GM12878 (cell line): ENCODE measurements around the gene RESP18.

Experiments
- ASH2L ChIP-seq: fragments of 300-600, 200-600 bp; sonication (generic); IDR thresholded peaks from 2 replicates; pipeline ENCODE4 v1.6.1; 2017; ENCODE audit warnings: low read depth, mild to moderate bottlenecking, borderline replicate concordance
- CEBPB ChIP-seq, 2 experiments: fragments of 150-350 bp in 1 of 2; IDR thresholded peaks; 2 replicates each; pipeline ENCODE4 v1.6.1; 2012 to 2014; ENCODE audit warnings: low read depth in 2 of 2, low read length in 2 of 2, borderline replicate concordance in 1 of 2, inconsistent platforms in 1 of 2
- CHD2 ChIP-seq: IDR thresholded peaks from 2 replicates; pipeline ENCODE4 v1.6.1; 2011; ENCODE audit warnings: low read depth, low read length, improper control_type of control experiment, borderline replicate concordance
- FOS ChIP-seq: IDR thresholded peaks from 3 replicates; pipeline ENCODE4 v1.6.1; 2011; ENCODE audit warnings: borderline replicate concordance; ENCODE audit not compliant: insufficient read length; ENCODE audit errors: extremely low read depth
- POLR2A ChIP-seq: IDR thresholded peaks from 2 replicates; pipeline ENCODE4 v1.6.1; 2011; ENCODE audit warnings: low read depth, mild to moderate bottlenecking, low read length
- POLR2AphosphoS5 ChIP-seq: IDR thresholded peaks from 2 replicates; pipeline ENCODE4 v1.6.1; 2011; ENCODE audit warnings: mild to moderate bottlenecking, low read length, inconsistent platforms
- RELA ChIP-seq: fragments of 450-650 bp; IDR thresholded peaks from 2 replicates; pipeline ENCODE4 v1.8.0; 2014; ENCODE audit warnings: borderline replicate concordance; ENCODE audit not compliant: partially characterized antibody
- RFX5 ChIP-seq: IDR thresholded peaks from 2 replicates; pipeline ENCODE4 v1.6.1; 2011; ENCODE audit warnings: low read depth, low read length, improper control_type of control experiment
- SIN3A ChIP-seq: IDR thresholded peaks from 2 replicates; pipeline ENCODE4 v1.6.1; 2012; ENCODE audit warnings: low read depth, low read length, improper control_type of control experiment
- TARDBP ChIP-seq: IDR thresholded peaks from 2 replicates; pipeline ENCODE4 v1.6.1; 2016; ENCODE audit warnings: borderline replicate concordance
- TF ChIP-seq, protein P1 (sequence below), 3 experiments: IDR thresholded peaks in 2 of 3; conservative IDR thresholded peaks in 1 of 3; 2 replicates each; pipeline ENCODE4 v1.5.1; 2011; ENCODE audit warnings: low read depth in 3 of 3, low read length in 3 of 3, mild to moderate bottlenecking in 3 of 3, control low read depth in 2 of 3, moderate library complexity in 2 of 3, inconsistent platforms in 1 of 3, mixed read lengths in 1 of 3; ENCODE audit not compliant: control insufficient read depth in 2 of 3, insufficient read depth in 1 of 3; ENCODE audit errors: extremely low read depth in 1 of 3

DNA sequence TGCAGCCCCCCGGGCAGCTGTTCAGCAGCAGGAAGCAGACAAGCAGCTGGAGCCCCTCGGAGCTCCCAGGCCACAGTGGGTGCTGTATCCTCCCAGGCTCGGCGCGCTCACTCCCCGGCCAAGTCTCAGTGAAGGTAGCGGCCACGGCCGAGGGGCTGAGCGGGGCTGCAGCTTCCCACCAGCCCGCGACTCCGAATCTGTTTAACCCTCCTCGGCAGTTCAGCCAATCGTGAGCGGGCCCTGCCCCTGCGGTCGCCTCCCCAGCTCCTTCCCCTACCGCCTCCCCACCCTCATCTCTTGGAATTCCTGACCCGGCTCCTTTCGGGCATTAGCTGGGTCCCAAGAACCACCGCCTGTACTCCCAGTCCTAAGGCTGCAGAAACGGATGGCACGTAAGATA, at the start of gene RESP18:
- TF ChIP-seq CHD2, result no peak
- no peak for TF ChIP-seq CEBPB (IDR thresholded peaks at IDR 0.05; ENCODE audit: borderline replicate concordance in 1 of 2, low read depth in 2 of 2, low read length in 2 of 2)
- TF ChIP-seq, protein P1, sequence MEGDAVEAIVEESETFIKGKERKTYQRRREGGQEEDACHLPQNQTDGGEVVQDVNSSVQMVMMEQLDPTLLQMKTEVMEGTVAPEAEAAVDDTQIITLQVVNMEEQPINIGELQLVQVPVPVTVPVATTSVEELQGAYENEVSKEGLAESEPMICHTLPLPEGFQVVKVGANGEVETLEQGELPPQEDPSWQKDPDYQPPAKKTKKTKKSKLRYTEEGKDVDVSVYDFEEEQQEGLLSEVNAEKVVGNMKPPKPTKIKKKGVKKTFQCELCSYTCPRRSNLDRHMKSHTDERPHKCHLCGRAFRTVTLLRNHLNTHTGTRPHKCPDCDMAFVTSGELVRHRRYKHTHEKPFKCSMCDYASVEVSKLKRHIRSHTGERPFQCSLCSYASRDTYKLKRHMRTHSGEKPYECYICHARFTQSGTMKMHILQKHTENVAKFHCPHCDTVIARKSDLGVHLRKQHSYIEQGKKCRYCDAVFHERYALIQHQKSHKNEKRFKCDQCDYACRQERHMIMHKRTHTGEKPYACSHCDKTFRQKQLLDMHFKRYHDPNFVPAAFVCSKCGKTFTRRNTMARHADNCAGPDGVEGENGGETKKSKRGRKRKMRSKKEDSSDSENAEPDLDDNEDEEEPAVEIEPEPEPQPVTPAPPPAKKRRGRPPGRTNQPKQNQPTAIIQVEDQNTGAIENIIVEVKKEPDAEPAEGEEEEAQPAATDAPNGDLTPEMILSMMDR (IDR thresholded peaks at IDR 0.05 in 2 of 3, conservative IDR thresholded peaks at IDR 0.05 in 1 of 3; ENCODE audit: control insufficient read depth in 2 of 3, extremely low read depth in 1 of 3, insufficient read depth in 1 of 3, low read depth in 3 of 3, low read length in 3 of 3), result no peak
- no peak for TF ChIP-seq POLR2AphosphoS5
- no peak for TF ChIP-seq RFX5
- no peak for TF ChIP-seq FOS
- no peak for TF ChIP-seq TARDBP
- no peak for TF ChIP-seq SIN3A
- TF ChIP-seq POLR2A, result no peak
- TF ChIP-seq ASH2L, result no peak
- no peak for TF ChIP-seq RELA
